HEK293 (cell line): ENCODE results near the gene EIF5B.

Source experiments
- KLF16 ChIP-seq: fragments of 450-650 bp; formaldehyde crosslinking; IDR thresholded peaks from 2 replicates; pipeline ENCODE4 v1.5.1; 2017; ENCODE audit warnings: missing biosample characterization, missing genetic modification characterization
- PATZ1 ChIP-seq: fragments of 450-650 bp; formaldehyde crosslinking; IDR thresholded peaks from 2 replicates; pipeline ENCODE4 v1.5.1; 2016; ENCODE audit warnings: missing biosample characterization, missing genetic modification characterization
- SP2 ChIP-seq: fragments of 450-650 bp; formaldehyde crosslinking; IDR thresholded peaks from 2 replicates; pipeline ENCODE4 v1.5.1; 2016; ENCODE audit warnings: missing biosample characterization, missing genetic modification characterization
- SP7 ChIP-seq: fragments of 450-650 bp; formaldehyde crosslinking; IDR thresholded peaks from 2 replicates; pipeline ENCODE4 v1.5.1; 2016; ENCODE audit warnings: missing biosample characterization, missing genetic modification characterization
- ZBTB8A ChIP-seq: fragments of 450-650 bp; formaldehyde crosslinking; IDR thresholded peaks from 2 replicates; pipeline ENCODE4 v1.5.1; 2016; ENCODE audit warnings: missing biosample characterization, missing genetic modification characterization
- ZFP37 ChIP-seq: fragments of 450-650 bp; formaldehyde crosslinking; IDR thresholded peaks from 2 replicates; pipeline ENCODE4 v1.5.1; 2016; ENCODE audit warnings: missing biosample characterization, missing genetic modification characterization
- ZNF221 ChIP-seq: fragments of 450-650 bp; formaldehyde crosslinking; IDR thresholded peaks from 2 replicates; pipeline ENCODE4 v1.5.1; 2017; ENCODE audit warnings: missing biosample characterization, missing genetic modification characterization, borderline replicate concordance
- ZNF280C ChIP-seq: fragments of 450-650 bp; formaldehyde crosslinking; IDR thresholded peaks from 2 replicates; pipeline ENCODE4 v1.5.1; 2016; ENCODE audit warnings: missing biosample characterization, missing genetic modification characterization
- ZNF324 ChIP-seq: fragments of 450-650 bp; formaldehyde crosslinking; IDR thresholded peaks from 2 replicates; pipeline ENCODE4 v1.5.1; 2016; ENCODE audit warnings: missing biosample characterization, missing genetic modification characterization
- ZNF335 ChIP-seq: fragments of 450-650 bp; formaldehyde crosslinking; conservative IDR thresholded peaks from 2 replicates; pipeline ENCODE4 v1.5.1; 2016; ENCODE audit warnings: missing biosample characterization, missing genetic modification characterization
- ZNF366 ChIP-seq: fragments of 450-650 bp; formaldehyde crosslinking; conservative IDR thresholded peaks from 2 replicates; pipeline ENCODE4 v1.5.1; 2016; ENCODE audit warnings: missing biosample characterization, missing genetic modification characterization
- ZNF501 ChIP-seq: fragments of 450-650 bp; formaldehyde crosslinking; IDR thresholded peaks from 2 replicates; pipeline ENCODE4 v1.5.1; 2016; ENCODE audit warnings: missing biosample characterization, missing genetic modification characterization
- ZNF600 ChIP-seq: fragments of 450-650 bp; formaldehyde crosslinking; IDR thresholded peaks from 2 replicates; pipeline ENCODE4 v1.5.1; 2016; ENCODE audit warnings: missing biosample characterization, missing genetic modification characterization
- ZNF610 ChIP-seq: fragments of 450-650 bp; formaldehyde crosslinking; IDR thresholded peaks from 2 replicates; pipeline ENCODE4 v1.5.1; 2016; ENCODE audit warnings: missing biosample characterization, missing genetic modification characterization, borderline replicate concordance
- ZNF660 ChIP-seq: fragments of 450-650 bp; IDR thresholded peaks from 2 replicates; pipeline ENCODE4 v1.5.1; 2018; ENCODE audit warnings: missing biosample characterization, mild to moderate bottlenecking, missing genetic modification characterization
- ZNF670 ChIP-seq: fragments of 450-650 bp; formaldehyde crosslinking; IDR thresholded peaks from 2 replicates; pipeline ENCODE4 v1.5.1; 2016; ENCODE audit warnings: missing biosample characterization, missing genetic modification characterization, low read depth
- ZNF76 ChIP-seq: fragments of 450-650 bp; formaldehyde crosslinking; IDR thresholded peaks from 2 replicates; pipeline ENCODE4; 2016; ENCODE audit warnings: low read depth, missing biosample characterization, missing genetic modification characterization, borderline replicate concordance
- ZNF777 ChIP-seq: fragments of 450-650 bp; formaldehyde crosslinking; IDR thresholded peaks from 2 replicates; pipeline ENCODE4 v1.5.1; 2017; ENCODE audit warnings: missing biosample characterization, missing genetic modification characterization, borderline replicate concordance
- ZNF792 ChIP-seq: fragments of 450-650 bp; formaldehyde crosslinking; IDR thresholded peaks from 2 replicates; pipeline ENCODE4 v1.5.1; 2016; ENCODE audit warnings: missing biosample characterization, missing genetic modification characterization
- ZNF843 ChIP-seq: fragments of 450-650 bp; formaldehyde crosslinking; IDR thresholded peaks from 2 replicates; pipeline ENCODE4 v1.5.1; 2016; ENCODE audit warnings: missing biosample characterization, missing genetic modification characterization
- ZSCAN18 ChIP-seq: fragments of 450-650 bp; formaldehyde crosslinking; IDR thresholded peaks from 2 replicates; pipeline ENCODE4 v1.5.1; 2016; ENCODE audit warnings: missing biosample characterization, missing genetic modification characterization
- TF ChIP-seq, protein P1 (sequence below): fragments of 450-650 bp; formaldehyde crosslinking; IDR thresholded peaks from 2 replicates; pipeline ENCODE4 v1.5.0; 2017; ENCODE audit warnings: missing biosample characterization, missing genetic modification characterization, borderline replicate concordance
- TF ChIP-seq, protein P2 (sequence below): fragments of 450-650 bp; formaldehyde crosslinking; IDR thresholded peaks from 2 replicates; pipeline ENCODE4 v1.5.1; 2017; ENCODE audit warnings: missing biosample characterization, missing genetic modification characterization
- TF ChIP-seq, protein P3 (sequence below): fragments of 450-650 bp; formaldehyde crosslinking; IDR thresholded peaks from 2 replicates; pipeline ENCODE4 v1.5.1; 2016; ENCODE audit warnings: missing biosample characterization, missing genetic modification characterization

Gene EIF5B

GRCh38 chr2:99337113-99338028 is at the start of gene EIF5B (continued):
- TF ChIP-seq, protein P1, sequence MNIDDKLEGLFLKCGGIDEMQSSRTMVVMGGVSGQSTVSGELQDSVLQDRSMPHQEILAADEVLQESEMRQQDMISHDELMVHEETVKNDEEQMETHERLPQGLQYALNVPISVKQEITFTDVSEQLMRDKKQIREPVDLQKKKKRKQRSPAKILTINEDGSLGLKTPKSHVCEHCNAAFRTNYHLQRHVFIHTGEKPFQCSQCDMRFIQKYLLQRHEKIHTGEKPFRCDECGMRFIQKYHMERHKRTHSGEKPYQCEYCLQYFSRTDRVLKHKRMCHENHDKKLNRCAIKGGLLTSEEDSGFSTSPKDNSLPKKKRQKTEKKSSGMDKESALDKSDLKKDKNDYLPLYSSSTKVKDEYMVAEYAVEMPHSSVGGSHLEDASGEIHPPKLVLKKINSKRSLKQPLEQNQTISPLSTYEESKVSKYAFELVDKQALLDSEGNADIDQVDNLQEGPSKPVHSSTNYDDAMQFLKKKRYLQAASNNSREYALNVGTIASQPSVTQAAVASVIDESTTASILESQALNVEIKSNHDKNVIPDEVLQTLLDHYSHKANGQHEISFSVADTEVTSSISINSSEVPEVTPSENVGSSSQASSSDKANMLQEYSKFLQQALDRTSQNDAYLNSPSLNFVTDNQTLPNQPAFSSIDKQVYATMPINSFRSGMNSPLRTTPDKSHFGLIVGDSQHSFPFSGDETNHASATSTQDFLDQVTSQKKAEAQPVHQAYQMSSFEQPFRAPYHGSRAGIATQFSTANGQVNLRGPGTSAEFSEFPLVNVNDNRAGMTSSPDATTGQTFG (tag by site-specific recombination), result no peak
- TF ChIP-seq ZNF610 (tag by site-specific recombination), result 0 out of 2 replicates have a peak, but pooled peaks have one; percentile 54
- TF ChIP-seq ZFP37 (tag by site-specific recombination), result peak; percentile 68
- no peak for TF ChIP-seq ZNF670 (tag by site-specific recombination)
- TF ChIP-seq KLF16 (tag by site-specific recombination), result no peak
- TF ChIP-seq ZBTB8A (tag by site-specific recombination), result peak; percentile 33; the same call in 1 of the 2 replicates
- TF ChIP-seq ZNF76, result peak; percentile 50
- 0 out of 2 replicates have a peak, but pooled peaks have one; percentile 28 for TF ChIP-seq ZNF843
- peak; percentile 13; the same call in 1 of the 2 replicates for TF ChIP-seq PATZ1 (tag by site-specific recombination)
- peak; percentile 52; the same call in 1 of the 2 replicates for TF ChIP-seq SP7 (tag by site-specific recombination)
- no peak for TF ChIP-seq ZNF792
- TF ChIP-seq ZNF324 (tag by site-specific recombination), result 0 out of 2 replicates have a peak, but pooled peaks have one; percentile 16
- no peak for TF ChIP-seq ZNF280C (tag by site-specific recombination)
- peak; percentile 23; the same call in 1 of the 2 replicates for TF ChIP-seq SP2
- peak; percentile 59 for TF ChIP-seq ZNF660 (tag by site-specific recombination)
- TF ChIP-seq ZNF335 (tag by site-specific recombination), result peak; percentile 61
- no peak for TF ChIP-seq ZSCAN18 (tag by site-specific recombination)
- no peak for TF ChIP-seq ZNF366 (tag by site-specific recombination)
- 0 out of 2 replicates have a peak, but pooled peaks have one; percentile 8 for TF ChIP-seq ZNF777
- no peak for TF ChIP-seq ZNF221
- TF ChIP-seq ZNF600 (tag by site-specific recombination), result peak; percentile 86
- TF ChIP-seq ZNF501 (tag by site-specific recombination), result 0 out of 2 replicates have a peak, but pooled peaks have one; percentile 49
- TF ChIP-seq, protein P2, sequence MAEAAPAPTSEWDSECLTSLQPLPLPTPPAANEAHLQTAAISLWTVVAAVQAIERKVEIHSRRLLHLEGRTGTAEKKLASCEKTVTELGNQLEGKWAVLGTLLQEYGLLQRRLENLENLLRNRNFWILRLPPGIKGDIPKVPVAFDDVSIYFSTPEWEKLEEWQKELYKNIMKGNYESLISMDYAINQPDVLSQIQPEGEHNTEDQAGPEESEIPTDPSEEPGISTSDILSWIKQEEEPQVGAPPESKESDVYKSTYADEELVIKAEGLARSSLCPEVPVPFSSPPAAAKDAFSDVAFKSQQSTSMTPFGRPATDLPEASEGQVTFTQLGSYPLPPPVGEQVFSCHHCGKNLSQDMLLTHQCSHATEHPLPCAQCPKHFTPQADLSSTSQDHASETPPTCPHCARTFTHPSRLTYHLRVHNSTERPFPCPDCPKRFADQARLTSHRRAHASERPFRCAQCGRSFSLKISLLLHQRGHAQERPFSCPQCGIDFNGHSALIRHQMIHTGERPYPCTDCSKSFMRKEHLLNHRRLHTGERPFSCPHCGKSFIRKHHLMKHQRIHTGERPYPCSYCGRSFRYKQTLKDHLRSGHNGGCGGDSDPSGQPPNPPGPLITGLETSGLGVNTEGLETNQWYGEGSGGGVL, result peak; percentile 45; the same call in 1 of the 2 replicates
- TF ChIP-seq, protein P3, sequence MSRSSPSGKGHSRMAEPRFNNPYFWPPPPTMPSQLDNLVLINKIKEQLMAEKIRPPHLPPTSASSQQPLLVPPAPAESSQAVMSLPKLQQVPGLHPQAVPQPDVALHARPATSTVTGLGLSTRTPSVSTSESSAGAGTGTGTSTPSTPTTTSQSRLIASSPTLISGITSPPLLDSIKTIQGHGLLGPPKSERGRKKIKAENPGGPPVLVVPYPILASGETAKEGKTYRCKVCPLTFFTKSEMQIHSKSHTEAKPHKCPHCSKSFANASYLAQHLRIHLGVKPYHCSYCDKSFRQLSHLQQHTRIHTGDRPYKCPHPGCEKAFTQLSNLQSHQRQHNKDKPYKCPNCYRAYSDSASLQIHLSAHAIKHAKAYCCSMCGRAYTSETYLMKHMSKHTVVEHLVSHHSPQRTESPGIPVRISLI, result peak; percentile 38; the same call in 1 of the 2 replicates
